ENCODE data around the gene PLA2G4B.

PLA2G4B gene

DNA sequence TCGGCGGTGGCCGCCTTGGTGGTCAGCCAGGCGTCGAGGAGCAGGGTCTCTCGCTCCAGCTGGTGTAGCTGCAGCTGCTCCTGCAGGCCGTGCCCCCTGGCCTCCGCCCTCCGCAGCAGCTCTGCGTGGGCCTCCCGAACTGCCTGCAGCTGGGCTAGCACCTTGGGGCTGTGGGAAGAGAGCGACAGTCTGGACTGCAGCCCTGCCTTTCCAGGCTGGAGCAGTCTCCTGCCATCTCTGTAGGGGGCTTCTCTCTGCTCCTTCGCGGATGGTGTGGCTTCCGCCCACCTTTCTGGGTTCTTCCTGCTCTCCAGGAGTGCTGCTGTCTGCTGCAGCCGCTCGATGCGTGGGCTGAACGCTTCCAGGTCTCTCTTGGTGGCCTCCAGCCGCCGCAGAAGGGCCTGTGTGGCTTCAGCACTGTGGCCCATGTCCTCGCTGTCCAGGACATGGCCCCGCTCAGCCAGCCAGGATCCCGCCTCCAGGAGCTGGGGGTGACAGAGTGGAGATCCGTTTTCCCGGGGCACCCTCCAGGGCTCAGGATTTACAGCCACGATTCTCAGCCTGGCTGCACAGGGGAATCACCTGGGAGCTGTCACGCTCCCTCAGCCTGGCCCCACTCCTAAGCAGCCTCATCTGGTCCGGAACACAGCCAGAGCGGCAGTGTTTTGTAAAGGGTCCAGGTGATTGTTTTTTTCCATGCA is 16.8 kb downstream of the PLA2G4B start:
- Histone ChIP-seq H3K36me3 (ENCODE audit: insufficient read depth, low read length) (no peaks in the 10 kb centered on the region), H3K79me2 (ENCODE audit: insufficient read depth, low read length) (no peaks in the 10 kb centered on the region), H3K4me2 (ENCODE audit: low read depth, low read length, poor library complexity, severe bottlenecking) (no peak overlapping the region)

DNA sequence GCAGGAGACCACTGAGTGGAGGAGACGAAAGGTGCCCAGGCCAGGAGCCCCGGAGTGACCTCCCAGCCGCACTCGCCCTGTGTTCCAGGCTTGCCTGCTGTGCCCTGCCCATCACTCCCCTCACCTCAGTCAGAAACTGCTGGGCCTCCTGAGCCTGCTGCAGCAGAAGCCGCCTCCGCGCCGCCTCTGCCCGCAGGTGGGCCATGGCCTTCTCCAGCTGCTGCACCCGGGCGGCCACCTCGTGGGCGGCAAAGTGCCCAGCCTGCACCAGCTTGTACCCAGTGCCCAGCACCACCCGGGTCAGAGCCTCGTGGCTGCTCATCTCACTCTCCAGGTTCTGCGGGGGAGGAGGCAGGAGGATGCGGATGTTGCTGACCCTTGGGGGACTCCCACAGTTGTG is 17.6 kb downstream of the PLA2G4B start:
- Histone ChIP-seq H3K9ac (ENCODE audit: low read depth, low read length, poor library complexity, severe bottlenecking) (no peak overlapping the region), H3K9me3 (ENCODE audit: insufficient read depth, low read depth, low read length) (no peaks in the 10 kb centered on the region), H3K4me3 (ENCODE audit: low read length, poor library complexity, severe bottlenecking) (no peak overlapping the region), H3F3A (ENCODE audit: low read depth) (no peaks in the 10 kb centered on the region), H3K27me3 (ENCODE audit: insufficient read depth, low read length, poor library complexity, severe bottlenecking) (no peaks in the 10 kb centered on the region), H3K4me2 (ENCODE audit: low read depth, low read length, poor library complexity, severe bottlenecking) (no peak overlapping the region), H3K79me2 (ENCODE audit: insufficient read depth, low read length) (no peaks in the 10 kb centered on the region), H3K36me3 (ENCODE audit: insufficient read depth, low read length) (no peaks in the 10 kb centered on the region), H3K9me2 (replicated peaks; ENCODE audit: low read depth, low read length) (no peaks in the 10 kb centered on the region), H3K4me1 (ENCODE audit: insufficient read depth, low read length, poor library complexity, severe bottlenecking) (peaks cover 11% of the 10 kb centered on the region), H2AFZ (ENCODE audit: low read length) (no peak overlapping the region), H4K20me1 (ENCODE audit: insufficient read depth, low read length, poor library complexity, severe bottlenecking) (no peaks in the 10 kb centered on the region)
- no peak for TF ChIP-seq EZH2phosphoT487 (IDR thresholded peaks at IDR 0.05; ENCODE audit: borderline replicate concordance)
- TF ChIP-seq, protein P1, sequence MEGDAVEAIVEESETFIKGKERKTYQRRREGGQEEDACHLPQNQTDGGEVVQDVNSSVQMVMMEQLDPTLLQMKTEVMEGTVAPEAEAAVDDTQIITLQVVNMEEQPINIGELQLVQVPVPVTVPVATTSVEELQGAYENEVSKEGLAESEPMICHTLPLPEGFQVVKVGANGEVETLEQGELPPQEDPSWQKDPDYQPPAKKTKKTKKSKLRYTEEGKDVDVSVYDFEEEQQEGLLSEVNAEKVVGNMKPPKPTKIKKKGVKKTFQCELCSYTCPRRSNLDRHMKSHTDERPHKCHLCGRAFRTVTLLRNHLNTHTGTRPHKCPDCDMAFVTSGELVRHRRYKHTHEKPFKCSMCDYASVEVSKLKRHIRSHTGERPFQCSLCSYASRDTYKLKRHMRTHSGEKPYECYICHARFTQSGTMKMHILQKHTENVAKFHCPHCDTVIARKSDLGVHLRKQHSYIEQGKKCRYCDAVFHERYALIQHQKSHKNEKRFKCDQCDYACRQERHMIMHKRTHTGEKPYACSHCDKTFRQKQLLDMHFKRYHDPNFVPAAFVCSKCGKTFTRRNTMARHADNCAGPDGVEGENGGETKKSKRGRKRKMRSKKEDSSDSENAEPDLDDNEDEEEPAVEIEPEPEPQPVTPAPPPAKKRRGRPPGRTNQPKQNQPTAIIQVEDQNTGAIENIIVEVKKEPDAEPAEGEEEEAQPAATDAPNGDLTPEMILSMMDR (conservative IDR thresholded peaks at IDR 0.05; ENCODE audit: low read length) = no peak

More for the DNA sequence above, 16.8 kb downstream of the PLA2G4B start:
- Histone ChIP-seq H2AFZ (ENCODE audit: low read length) (no peak overlapping the region), H3K4me3 (ENCODE audit: low read length, poor library complexity, severe bottlenecking) (no peak overlapping the region), H4K20me1 (ENCODE audit: insufficient read depth, low read length, poor library complexity, severe bottlenecking) (no peaks in the 10 kb centered on the region), H3F3A (ENCODE audit: low read depth) (no peaks in the 10 kb centered on the region), H3K4me1 (ENCODE audit: insufficient read depth, low read length, poor library complexity, severe bottlenecking) (peaks cover 7% of the 10 kb centered on the region), H3K27me3 (ENCODE audit: insufficient read depth, low read length, poor library complexity, severe bottlenecking) (no peaks in the 10 kb centered on the region), H3K9me2 (replicated peaks; ENCODE audit: low read depth, low read length) (no peaks in the 10 kb centered on the region), H3K9ac (ENCODE audit: low read depth, low read length, poor library complexity, severe bottlenecking) (no peak overlapping the region), H3K9me3 (ENCODE audit: insufficient read depth, low read depth, low read length) (no peaks in the 10 kb centered on the region)
- TF ChIP-seq, protein P1 (conservative IDR thresholded peaks at IDR 0.05; ENCODE audit: low read length) = no peak
- TF ChIP-seq EZH2phosphoT487 (IDR thresholded peaks at IDR 0.05; ENCODE audit: borderline replicate concordance) = no peak

DNA sequence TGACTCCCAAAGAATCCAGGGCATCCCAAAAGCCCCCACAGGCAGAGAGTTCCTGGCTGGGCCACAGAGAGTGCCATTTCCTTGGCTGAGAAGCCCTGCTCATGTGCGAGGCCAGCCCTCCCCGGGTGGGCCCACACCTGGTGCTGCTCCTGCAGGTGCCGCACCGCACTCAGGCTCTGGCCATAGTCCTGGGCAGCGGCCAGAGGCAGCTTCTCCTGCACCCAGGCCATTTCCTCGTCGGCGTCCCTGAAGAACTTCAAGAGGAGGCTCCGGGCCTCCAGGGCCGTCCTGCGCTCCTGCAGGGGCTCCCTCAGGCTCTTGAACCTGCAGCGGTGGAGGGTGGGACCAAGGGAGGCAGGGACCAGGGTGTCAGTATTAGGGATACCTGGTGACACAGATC is 18.1 kb downstream of the PLA2G4B start:
- Histone ChIP-seq H3K4me2 (ENCODE audit: low read depth, low read length, poor library complexity, severe bottlenecking) (no peak overlapping the region), H3K9ac (ENCODE audit: low read depth, low read length, poor library complexity, severe bottlenecking) (no peak overlapping the region), H3K9me2 (replicated peaks; ENCODE audit: low read depth, low read length) (no peaks in the 10 kb centered on the region), H3F3A (ENCODE audit: low read depth) (no peaks in the 10 kb centered on the region), H2AFZ (ENCODE audit: low read length) (no peak overlapping the region), H3K4me1 (ENCODE audit: insufficient read depth, low read length, poor library complexity, severe bottlenecking) (peaks cover 11% of the 10 kb centered on the region), H3K36me3 (ENCODE audit: insufficient read depth, low read length) (no peaks in the 10 kb centered on the region), H4K20me1 (ENCODE audit: insufficient read depth, low read length, poor library complexity, severe bottlenecking) (no peaks in the 10 kb centered on the region), H3K79me2 (ENCODE audit: insufficient read depth, low read length) (no peaks in the 10 kb centered on the region), H3K4me3 (ENCODE audit: low read length, poor library complexity, severe bottlenecking) (no peak overlapping the region), H3K27me3 (ENCODE audit: insufficient read depth, low read length, poor library complexity, severe bottlenecking) (no peaks in the 10 kb centered on the region), H3K9me3 (ENCODE audit: insufficient read depth, low read depth, low read length) (no peaks in the 10 kb centered on the region)
- TF ChIP-seq, protein P1 (conservative IDR thresholded peaks at IDR 0.05; ENCODE audit: low read length) = no peak
- TF ChIP-seq EZH2phosphoT487 (IDR thresholded peaks at IDR 0.05; ENCODE audit: borderline replicate concordance) = no peak
